GM18508 (cell line): ENCODE results near the gene HIF1AN.
A peak's percentile ranks its signal among the peaks of the same experiment; 100 is the strongest.

Experiments
- ATAC-seq: cut with Tn5 transposase; IDR thresholded peaks from one replicate; pipeline ENCODE4 v1.9.1; 2021; ENCODE audit warnings: moderate number of reproducible peaks; ENCODE audit not compliant: insufficient read depth, unreplicated experiment

Gene HIF1AN

DNA sequence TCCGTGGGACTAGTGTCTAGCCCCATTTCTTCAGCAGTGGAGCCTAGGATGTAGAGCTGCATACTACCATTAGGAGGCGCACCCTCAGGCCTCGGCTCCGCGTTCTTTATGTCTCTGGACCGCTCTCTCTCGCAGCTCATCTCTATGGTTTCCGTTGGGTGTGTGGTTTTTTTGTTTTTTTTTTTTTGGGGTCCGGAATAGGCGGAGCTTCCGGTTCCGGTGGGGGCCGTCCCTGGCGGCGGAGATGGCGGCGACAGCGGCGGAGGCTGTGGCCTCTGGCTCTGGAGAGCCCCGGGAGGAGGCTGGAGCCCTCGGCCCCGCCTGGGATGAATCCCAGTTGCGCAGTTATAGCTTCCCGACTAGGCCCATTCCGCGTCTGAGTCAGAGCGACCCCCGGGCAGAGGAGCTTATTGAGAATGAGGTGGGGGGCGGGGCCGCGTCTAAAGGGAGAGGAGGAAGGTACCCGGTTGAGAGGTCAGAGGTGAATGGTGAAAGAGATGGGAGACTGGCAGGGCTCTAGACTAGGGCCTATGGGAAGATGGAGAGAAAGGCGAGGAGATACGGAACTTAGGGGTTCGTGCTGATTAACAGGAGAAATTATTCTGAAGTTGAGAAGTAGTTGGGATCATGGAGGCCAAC lies at the start of gene HIF1AN:
TSS of gene HIF1AN (plus strand) at position 229 of the 639 bp plus-strand sequence. CDS start at position 245, 16 bp downstream.
- ATAC-seq, result peak; percentile 91

DNA sequence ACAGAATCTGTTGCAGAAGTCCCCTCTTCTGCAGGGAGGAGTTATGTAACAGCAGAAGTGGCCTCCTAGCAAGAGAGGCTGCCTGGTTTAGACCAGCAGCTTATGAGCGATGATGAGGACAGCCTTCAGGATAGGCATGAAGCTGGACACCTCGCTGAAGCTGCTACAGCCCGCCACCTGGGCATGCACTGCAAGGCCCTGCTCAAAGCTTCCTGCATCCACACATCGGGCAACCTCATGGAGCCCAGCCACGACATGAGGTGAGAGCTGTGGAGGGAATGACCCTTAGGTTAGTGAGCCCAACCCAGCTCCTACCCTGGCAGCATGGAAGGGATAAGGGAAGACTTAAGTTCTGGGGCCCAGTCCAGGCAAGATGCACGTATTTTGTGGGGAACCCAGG lies 48.2 kb upstream of the HIF1AN start:
- ATAC-seq, result no peak

DNA sequence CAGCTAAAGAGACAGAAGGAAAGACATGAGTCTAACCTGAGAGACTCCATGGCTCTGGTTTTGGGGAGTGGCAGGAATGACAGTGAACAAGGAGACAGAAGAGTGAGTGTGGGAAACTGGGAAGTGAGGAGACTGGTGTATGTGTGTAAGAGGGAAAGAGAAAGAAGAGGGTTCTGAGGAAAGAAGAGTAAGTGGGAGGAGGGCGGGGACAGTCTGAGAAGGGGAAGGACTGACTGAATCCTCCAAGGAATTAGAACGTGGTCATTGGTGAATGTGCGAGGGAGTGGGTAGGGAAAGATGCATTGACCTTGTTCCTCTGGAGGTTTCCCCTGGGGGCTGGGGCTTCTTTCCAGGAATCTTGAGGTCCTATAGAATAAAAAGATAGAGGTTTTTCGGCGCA lies 46.3 kb upstream of the HIF1AN start:
- ATAC-seq, result no peak

DNA sequence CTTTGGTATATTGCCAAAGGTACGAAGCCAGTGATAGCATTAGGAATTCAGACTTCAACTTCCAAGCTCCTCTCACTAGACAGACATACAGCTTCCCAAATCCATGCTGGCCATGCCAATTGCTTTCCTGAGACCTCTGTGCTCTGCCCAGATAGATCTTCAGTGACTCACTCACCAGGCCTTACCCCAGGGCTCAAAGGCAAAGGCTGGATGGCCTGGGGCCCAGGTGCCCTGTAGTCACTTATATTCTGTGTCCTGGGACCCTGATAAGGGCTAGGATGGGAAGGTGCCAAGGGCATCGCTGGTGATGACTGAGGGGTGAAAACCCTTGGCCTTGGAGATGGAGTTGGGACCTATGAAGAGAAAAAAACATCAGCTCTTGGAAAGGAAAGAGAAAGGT lies 45.2 kb upstream of the HIF1AN start:
- ATAC-seq, result no peak

DNA sequence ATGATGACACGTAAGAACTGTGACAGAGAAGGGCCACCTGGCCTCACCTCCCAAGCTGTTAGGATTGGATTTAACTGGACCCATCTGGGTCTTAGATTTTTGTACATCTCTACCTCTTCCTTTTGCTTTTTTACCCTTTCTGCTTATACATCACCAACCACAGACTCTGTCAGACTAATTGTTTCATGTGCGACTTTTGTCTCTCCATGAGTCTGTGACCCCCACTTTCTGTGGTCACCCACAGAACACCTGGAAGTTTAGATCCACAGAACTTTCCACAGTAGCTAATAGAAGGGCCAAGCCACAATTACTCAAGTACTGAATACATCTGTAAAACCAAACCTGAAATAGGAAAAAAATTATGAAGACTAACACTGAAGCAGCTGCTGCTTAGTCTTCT lies 39.2 kb upstream of the HIF1AN start:
- no peak for ATAC-seq

DNA sequence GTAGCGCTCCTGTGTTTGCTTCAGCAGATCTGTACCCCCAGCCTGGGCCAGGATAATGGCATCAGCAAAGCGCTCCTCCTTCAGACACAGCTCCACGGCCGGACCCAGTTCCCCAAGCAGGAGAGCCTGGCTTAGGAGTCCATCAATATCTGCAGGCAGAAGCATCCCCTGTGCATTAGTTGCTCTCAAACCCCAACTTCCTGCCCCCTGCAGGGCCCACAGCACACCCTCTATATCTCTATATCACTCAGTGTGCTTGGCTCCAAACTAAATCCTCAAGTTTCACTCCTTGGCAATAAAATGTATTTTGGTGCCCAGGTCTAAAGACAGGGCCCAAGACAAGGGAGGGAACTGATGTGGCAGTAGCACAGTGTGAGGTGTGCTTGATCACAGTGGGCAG lies 37.7 kb upstream of the HIF1AN start:
- ATAC-seq, result no peak

DNA sequence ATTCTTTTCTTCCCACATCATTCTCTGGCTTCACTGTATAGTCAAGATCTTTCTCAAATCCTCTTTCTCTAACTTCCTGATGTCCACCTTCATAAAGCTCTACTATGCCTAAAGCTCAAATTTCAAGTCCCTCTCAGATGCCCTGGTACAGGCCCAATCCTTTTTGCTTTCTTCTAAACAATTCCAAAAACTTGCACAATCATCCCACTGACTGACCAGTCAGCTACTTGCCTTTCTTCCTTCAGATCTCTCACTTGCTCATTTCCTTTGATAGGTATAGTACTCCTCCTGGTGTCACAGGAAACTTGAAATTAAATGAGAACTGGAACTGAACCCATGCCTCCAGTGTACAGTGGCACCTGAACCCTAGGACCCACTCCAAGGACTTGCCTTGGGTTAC lies 34.3 kb upstream of the HIF1AN start:
- ATAC-seq, result no peak

DNA sequence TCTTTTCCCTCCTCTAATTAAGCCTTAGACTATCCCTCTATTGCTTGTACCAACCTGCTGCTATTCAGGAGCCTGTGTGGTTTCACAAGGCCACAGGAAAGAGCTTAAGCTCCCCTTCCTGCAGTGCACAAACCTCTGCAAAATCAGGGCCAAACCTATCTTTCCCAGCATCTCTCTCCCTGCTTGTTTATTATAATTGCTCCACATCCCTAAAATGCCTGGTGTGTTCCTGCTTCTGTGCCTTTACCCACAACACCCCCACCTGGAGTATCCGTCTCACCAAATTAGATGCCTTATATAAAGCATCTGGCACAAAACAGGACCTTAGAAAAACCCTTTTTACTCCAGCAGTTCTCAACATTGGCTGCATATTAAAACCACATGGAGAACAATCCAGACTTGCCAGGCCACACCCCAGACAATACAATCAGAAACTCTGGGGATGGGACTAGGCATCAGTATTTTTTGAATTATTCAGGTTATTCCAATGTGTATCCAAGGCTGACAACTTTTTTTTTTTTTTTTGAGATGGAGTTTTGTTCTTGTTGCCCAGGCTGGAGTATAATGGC lies 32.7 kb upstream of the HIF1AN start:
- ATAC-seq, result no peak

DNA sequence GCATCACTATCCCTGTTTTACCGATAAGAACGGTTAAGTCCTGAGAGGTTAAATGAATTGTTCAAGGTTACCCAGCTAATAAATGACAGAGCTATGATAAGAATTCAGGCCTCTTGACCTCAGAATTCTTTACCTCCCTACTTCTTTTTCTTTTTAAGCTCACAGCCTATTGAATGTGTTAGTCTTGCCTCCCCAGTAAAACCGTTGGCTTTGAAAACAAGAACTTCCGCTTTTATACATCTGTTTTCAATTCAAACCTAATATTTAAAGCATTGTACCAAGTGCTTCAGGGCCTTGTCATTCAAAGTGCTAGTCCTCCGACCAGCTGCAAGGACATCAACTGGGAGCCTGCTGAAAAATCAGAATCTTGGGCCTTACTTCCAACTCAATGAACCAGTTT lies 31.6 kb upstream of the HIF1AN start:
- no peak for ATAC-seq

DNA sequence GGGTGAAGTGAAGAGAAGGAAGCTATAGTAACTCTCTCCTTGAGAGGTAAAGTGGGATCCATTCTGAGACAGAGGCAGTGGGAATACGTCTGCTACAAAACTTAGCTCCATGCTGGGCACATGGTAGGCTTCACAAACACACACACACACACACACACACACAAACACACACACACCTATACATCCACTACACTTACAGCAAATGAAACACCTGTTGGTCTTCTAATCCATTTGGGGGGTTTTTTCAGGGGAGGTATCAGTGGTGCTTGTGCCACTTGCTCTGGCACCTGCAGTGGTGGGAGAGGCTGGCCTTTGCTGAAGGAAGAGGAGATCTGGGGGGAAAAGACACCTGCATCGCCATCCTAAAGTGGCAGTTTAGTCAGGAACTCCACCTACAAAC lies 30.6 kb upstream of the HIF1AN start:
- no peak for ATAC-seq

DNA sequence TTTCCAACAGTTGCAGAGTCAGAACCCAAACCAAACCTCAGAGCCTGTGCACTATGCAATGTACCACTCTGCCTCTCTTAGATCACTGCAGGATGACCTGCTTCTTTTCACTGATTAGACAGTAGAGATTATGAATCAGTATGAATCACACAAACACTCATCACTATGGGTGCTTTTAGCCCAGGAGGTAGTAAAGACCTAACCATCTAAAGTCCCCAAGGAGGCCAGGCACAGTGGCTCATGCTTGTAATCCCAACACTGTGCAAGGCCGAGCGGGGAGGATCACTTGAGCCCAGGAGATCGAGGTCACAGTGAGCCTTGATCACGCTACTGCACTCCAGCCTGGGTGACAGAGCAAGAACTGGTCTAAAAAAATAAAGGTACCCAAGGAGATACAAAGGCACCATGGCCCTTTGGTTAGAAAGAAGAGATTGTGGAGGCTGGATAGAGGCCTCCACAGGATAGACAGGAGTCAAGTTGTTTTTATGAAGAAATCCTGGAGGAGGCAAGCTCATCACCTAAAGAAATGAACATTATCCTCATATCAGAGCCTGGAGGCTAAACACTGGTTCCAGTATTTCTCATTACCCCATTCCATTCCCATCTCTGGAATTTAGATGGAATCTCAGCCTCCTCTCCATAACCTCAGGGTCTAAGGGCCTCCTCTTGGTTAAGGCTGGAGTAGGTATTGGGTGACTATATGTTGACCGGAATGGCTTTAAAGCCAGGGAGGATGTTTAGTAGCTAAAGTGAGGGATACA lies 29.0 kb upstream of the HIF1AN start:
- no peak for ATAC-seq

DNA sequence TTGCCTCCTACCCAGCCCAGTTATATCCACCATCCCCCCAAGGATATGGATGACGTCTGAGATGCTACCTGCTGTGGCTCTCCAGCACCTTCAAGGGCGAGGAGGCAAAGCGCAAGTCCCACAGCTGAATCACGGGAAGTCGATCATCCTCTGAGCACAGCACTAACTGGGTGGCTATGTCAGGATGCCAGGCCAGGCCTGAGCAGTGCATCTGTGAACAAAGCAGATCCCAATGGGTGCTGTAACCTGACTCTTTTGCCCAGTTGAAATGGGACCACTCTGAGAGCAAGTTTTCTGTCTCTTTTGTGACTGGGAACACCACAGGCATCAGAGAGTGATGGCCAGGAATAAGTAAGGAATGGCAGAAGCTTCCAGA lies 28.4 kb upstream of the HIF1AN start:
- no peak for ATAC-seq

DNA sequence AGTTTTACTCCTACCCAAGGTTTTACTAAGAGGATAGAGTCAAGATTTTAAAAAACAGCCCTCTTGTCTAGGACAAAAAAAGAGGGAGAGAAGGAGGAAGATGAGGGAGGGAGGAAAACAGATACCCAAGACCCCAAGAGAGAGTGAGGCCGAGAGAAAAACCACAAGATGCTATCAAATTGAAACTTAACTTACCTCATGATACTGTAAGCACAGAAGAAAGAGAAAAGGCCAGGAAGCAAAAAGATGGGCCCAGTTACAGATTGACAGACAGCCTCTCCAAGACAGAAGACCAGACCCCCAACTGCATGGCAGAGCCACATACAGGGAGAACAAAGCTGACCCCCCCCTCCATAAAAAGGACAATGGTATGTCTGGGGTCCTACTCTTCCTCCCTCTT lies 27.5 kb upstream of the HIF1AN start:
- ATAC-seq, result no peak

DNA sequence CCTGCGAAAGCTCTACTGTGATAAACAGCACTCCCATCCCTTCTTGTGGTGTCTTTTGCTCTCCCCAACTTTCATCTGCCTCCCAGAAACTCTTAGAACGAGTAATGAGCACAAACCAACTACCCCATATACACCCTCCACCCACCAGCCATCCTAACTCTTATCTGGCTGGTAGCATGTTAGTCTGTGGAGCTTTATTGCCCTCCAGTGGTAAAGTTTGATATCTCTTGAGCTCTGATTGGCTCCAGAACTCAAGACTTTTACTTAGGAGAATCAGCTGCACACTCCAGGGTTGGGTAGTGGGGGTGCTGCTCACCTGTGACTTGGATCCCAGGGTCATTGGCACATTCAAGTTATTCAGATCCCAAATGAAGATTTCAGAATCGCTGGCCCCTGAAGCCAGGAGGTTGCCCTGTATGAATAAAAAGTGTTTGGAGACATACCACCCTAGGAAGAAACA lies 27.0 kb upstream of the HIF1AN start:
- no peak for ATAC-seq

DNA sequence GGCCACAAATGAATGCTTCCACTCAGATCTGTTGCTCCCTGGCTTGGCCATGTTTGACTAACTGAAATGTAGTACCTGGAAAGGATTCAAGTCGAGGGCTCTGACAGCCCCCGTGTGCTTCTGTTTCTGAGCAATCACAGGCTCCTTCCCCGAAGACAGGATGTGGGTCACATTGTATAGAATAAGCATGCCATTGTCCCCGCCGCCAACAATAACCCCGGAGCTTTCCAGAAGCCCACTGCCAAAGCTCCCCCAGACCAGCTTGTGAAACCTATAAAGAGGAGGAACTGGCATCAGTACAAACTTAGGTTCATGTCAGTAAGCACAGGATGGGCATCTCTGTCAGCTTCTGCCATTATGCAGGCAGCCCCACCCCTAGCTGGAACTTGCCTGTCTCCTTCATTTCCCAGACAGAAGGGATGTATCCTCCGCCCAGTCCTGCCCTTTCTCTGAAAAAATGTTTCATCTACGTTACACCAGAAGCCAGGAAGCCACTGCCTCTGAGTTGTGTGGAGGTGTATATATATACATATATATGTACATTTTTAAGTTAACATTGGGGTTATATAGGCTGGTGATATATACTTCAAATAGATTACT lies 26.4 kb upstream of the HIF1AN start:
- no peak for ATAC-seq

DNA sequence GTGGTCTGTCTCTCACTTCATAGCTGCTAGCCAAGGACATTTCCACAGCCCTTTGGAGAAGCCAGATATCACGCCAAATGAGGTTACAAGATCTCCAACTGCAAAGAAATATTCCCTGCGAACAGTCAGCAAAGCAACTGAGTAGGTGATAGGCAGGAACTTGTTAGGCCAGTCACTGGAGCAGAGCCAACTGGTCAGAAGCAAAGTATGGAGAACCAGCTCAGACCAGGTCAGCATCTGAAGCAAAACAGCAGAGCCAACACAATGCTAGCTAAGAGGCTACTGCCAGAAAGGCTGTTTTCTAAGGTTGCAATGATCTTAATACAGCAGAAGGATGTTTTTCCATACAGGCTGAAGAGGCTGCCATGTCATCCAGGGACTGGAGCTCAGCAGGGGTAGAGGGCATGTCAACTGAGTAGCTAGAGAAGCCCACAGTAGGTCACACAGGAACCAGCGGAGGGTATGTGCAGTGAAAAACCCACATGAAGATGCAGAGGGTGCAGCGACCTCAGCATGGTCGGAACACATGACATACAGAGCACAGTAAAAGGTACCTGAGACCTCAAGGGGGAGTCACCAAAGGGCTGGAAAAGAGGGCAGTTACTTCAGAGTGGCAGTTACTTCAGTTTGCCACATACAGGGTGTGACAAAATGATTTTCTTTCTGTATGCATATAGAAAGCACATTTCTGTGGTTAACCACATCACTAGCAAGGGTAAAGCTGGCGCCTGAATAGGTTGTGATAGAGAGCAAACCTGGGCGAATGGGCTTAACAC lies 25.0 kb upstream of the HIF1AN start:
- no peak for ATAC-seq

DNA sequence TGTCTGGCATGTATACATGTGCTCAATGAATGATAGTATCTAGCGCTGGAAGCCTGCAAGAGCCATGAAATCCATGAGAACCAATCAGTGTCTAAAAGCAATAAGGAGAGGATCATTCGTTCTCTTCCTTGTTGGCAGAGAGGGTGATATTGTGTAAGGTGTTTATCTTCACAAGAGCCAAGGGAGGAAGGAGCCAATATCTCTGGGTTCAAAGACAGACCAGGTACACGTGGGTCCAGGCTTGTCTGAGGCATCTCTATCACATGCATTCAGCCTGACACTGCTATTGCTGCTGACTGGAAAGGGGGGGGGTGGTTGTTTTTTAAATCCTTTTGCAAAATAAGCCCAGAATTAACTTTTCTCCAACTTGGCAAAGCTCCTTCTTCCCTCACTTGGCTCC lies 20.1 kb upstream of the HIF1AN start:
- ATAC-seq, result no peak

DNA sequence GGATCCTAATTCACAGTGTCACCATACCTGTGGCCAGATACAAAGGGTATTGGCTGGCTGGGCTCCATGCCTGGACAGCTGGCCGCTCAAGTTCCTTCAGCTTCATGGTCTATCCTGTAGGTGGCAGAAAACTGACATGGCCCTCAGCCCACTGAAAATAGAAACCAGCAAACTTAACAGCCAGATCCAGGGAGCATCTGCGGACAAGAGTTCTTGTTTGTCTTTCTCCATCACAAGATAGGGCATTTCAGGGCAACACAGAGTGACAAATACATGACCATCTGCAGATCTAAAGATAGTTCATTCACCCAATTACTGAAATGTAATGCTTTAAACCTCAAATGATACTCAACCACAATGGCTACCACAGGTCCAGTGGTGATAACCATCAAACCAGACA lies 18.9 kb upstream of the HIF1AN start:
- no peak for ATAC-seq

DNA sequence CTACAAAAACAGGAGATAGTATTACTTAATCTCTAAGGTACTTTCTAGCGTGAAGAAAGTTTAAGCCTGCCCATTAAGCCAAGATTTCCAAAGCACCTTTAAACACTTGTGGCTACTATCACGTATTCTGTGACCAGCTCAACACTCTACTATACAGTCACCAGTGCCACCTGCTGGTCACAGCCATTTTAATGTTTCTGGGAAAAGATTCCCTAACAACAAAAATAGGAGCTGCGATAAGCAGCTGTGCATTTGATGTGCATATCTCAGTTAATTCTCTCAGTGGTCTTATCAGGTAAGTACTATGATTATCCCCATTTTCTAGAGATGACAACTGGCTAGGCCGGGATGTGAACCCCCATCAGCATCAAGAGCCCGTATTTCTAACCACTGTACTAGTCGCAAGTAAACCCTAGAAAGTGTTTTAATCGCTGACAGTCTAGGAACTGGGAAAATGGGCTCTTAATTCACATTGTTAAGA lies 16.9 kb upstream of the HIF1AN start:
- no peak for ATAC-seq

DNA sequence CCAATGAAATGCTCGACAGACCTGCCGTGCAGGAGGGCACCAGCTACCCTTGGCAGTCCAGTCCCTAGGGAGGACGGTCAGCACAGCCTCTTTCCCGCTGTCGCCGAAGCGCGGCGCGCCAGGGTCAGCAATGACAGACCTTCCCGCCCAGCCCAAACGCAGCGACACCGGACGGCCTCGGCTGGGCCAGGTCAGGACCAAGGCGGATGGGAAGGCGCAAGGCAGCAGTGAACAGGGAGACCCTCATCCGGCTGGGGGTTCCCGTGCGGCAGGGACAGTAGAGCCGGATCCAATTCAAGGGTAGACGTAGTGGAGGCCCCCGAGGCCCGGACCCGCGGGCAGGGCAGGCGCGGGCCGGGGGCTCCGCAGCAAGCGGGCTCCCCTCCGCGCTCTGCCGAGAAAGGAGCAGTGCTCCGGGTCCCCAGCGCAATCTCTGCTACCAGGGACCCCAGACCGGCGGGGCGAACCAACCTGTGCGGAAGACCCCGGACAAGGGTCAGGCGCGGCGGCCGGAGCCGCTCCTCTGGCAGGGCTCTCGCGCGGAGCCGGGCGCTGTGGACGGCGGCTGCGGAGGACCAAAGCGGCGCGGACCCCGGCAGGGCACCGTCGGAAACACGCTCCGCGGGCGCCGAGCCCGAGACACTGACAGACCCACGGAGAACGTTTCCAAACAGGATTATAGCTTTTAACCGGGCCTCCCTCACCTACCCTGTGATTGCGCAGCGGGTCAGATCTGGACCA lies 16.3 kb upstream of the HIF1AN start, which contains the start of gene SEC31B:
TSS of gene SEC31B (minus strand) at position 551 of the 741 bp plus-strand sequence. CDS start 2,909 bp downstream, outside the sequence.
- ATAC-seq, result no peak
